Endothelial cell (in vitro differentiated cells): ENCODE data around the gene ZNF593OS. TPM values are rescaled to one million over a fixed set of nuclear protein-coding genes. Genes with fewer than 3 reads are reported as not detected.

Experiments
- DNase-seq: peaks from one replicate; pipeline ENCODE4 v3.0.0; 2021; ENCODE audit warnings: low spot score
- H3K27ac Mint-ChIP-seq: one replicate; pipeline ENCODE4 v1.8.0; 2021; ENCODE audit warnings: mixed read lengths, inconsistent platforms; ENCODE audit not compliant: unreplicated experiment
- H3K27me3 Mint-ChIP-seq: one replicate; pipeline ENCODE4 v1.8.0; 2021; ENCODE audit warnings: mild to moderate bottlenecking, moderate library complexity, mixed read lengths, inconsistent platforms; ENCODE audit not compliant: unreplicated experiment
- H3K36me3 Mint-ChIP-seq: one replicate; pipeline ENCODE4 v1.8.0; 2021; ENCODE audit warnings: mild to moderate bottlenecking, low read depth, mixed read lengths, inconsistent platforms; ENCODE audit not compliant: unreplicated experiment
- H3K4me1 Mint-ChIP-seq: one replicate; pipeline ENCODE4 v1.8.0; 2021; ENCODE audit warnings: mild to moderate bottlenecking, mixed read lengths, inconsistent platforms; ENCODE audit not compliant: unreplicated experiment
- H3K4me3 Mint-ChIP-seq: one replicate; pipeline ENCODE4 v1.8.0; 2021; ENCODE audit warnings: mild to moderate bottlenecking, mixed read lengths, inconsistent platforms; ENCODE audit not compliant: unreplicated experiment
- H3K9me3 Mint-ChIP-seq: one replicate; pipeline ENCODE4 v1.8.0; 2021; ENCODE audit warnings: mixed read lengths, inconsistent platforms; ENCODE audit not compliant: unreplicated experiment
- total RNA-seq: library from RNA; stranded (reverse); fragmentation: NEBNext Ultra II Directional; extraction: Animal tissue kit (Norgen Biotek cat#: 25700); gene quantifications from one replicate; pipeline ENCODE4 v1.2.1, GENCODE V29; 2021; ENCODE audit not compliant: unreplicated experiment
- TF ChIP-seq, protein P1 (sequence below): fragments of 200-600 bp; sonication (generic); IDR thresholded peaks from one replicate; pipeline ENCODE4 v1.5.0; 2021; ENCODE audit warnings: antibody characterized with exemption; ENCODE audit not compliant: unreplicated experiment

ZNF593OS gene
- total RNA-seq, 1 donor from 2014 or later: not detected

- DNase-seq: no peak
- H3K36me3 Mint-ChIP-seq: no peaks in the 10 kb centered on the region
- TF ChIP-seq, protein P1, sequence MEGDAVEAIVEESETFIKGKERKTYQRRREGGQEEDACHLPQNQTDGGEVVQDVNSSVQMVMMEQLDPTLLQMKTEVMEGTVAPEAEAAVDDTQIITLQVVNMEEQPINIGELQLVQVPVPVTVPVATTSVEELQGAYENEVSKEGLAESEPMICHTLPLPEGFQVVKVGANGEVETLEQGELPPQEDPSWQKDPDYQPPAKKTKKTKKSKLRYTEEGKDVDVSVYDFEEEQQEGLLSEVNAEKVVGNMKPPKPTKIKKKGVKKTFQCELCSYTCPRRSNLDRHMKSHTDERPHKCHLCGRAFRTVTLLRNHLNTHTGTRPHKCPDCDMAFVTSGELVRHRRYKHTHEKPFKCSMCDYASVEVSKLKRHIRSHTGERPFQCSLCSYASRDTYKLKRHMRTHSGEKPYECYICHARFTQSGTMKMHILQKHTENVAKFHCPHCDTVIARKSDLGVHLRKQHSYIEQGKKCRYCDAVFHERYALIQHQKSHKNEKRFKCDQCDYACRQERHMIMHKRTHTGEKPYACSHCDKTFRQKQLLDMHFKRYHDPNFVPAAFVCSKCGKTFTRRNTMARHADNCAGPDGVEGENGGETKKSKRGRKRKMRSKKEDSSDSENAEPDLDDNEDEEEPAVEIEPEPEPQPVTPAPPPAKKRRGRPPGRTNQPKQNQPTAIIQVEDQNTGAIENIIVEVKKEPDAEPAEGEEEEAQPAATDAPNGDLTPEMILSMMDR: no peak
- peaks cover 18% of the 10 kb centered on the region for H3K27me3 Mint-ChIP-seq
- peaks cover 43% of the 10 kb centered on the region for H3K4me1 Mint-ChIP-seq
- H3K9me3 Mint-ChIP-seq: no peaks in the 10 kb centered on the region
- peak overlapping the region; percentile 79 for H3K4me3 Mint-ChIP-seq
- peak overlapping the region; percentile 70 for H3K27ac Mint-ChIP-seq
Measured at GRCh38 chr1:26154750-26155149, 16.9 kb downstream of the ZNF593OS start.

DNA sequence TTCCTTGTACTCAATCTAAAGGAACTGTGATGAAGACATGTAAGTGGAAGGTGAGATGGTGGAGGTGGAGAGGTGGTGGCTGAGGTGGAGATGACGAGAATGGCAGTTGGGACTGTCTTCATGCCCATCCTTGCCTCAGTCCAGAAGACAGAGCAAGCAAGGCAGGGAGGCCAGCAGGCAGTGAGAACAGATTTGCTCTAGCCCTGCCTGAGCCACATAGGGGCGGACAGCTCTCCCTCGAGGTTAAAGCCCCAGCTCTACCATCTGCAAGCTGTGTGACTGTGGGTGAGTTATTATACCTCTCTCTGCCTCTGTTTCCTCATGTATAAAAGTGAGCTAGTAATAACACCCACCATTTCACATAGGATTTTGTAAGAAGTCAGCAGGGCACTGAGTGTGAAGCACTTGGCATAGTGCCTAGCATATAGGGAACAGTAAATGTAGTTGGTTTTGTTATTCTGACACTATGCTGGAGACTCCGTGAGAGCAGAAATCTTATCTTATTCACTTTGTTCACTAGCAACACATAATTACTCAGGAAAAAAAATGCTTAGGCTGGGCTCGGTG lies 17.6 kb downstream of the ZNF593OS start:
- no peaks in the 10 kb centered on the region for H3K36me3 Mint-ChIP-seq
- no peak overlapping the region for H3K27ac Mint-ChIP-seq
- peaks cover 36% of the 10 kb centered on the region for H3K4me1 Mint-ChIP-seq
- H3K4me3 Mint-ChIP-seq: no peak overlapping the region
- TF ChIP-seq, protein P1: no peak
- no peak for DNase-seq
- no peaks in the 10 kb centered on the region for H3K9me3 Mint-ChIP-seq
- peaks cover 18% of the 10 kb centered on the region for H3K27me3 Mint-ChIP-seq

DNA sequence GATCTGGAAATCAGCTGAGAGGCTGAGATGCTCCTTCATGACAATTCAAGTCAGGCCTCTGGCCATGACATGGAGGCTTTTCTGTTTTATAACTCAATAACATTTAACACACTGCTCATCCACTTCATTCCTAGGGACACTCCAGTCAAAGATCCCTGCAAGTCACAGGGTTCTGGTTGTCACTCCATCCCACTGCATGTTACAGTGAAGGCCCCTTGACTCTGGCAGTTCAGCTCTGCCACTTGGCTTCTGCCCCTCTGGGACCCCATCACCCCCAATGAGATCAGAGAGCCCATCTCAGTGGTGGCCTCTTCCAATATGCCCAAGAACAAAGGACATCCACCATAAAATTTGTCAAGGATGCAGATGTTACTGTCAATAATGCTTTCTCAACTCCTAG lies 22.7 kb downstream of the ZNF593OS start:
- TF ChIP-seq, protein P1: no peak
- Mint-ChIP-seq H3K27me3 (peaks cover 12% of the 10 kb centered on the region), H3K27ac (no peak overlapping the region)

DNA sequence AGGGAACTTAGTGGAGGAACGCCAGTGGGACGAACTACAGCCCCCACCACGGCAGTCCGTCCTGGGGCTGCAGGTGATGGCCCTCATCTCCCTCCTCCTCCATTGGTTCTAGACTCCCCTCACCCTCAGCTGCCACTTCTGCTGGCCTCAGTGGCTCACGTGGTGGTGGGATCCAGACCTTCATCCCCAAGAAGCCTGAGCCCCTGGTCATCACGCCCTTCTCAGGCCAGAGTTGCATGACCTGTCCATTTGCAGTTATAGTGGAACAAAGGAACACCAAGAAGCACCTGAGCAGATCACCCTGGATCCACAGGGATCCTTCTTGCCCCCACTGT lies 25.7 kb downstream of the ZNF593OS start:
- TF ChIP-seq, protein P1: no peak
- no peak overlapping the region for H3K4me3 Mint-ChIP-seq
- H3K4me1 Mint-ChIP-seq: no peaks in the 10 kb centered on the region
- no peaks in the 10 kb centered on the region for H3K9me3 Mint-ChIP-seq
- no peak for DNase-seq
- no peaks in the 10 kb centered on the region for H3K36me3 Mint-ChIP-seq
- H3K27ac Mint-ChIP-seq: no peak overlapping the region
- peaks cover 7% of the 10 kb centered on the region for H3K27me3 Mint-ChIP-seq

More for the DNA sequence above, 22.7 kb downstream of the ZNF593OS start:
- no peaks in the 10 kb centered on the region for H3K4me1 Mint-ChIP-seq
- H3K9me3 Mint-ChIP-seq: no peaks in the 10 kb centered on the region
- no peaks in the 10 kb centered on the region for H3K36me3 Mint-ChIP-seq
- DNase-seq: no peak
- H3K4me3 Mint-ChIP-seq: no peak overlapping the region

DNA sequence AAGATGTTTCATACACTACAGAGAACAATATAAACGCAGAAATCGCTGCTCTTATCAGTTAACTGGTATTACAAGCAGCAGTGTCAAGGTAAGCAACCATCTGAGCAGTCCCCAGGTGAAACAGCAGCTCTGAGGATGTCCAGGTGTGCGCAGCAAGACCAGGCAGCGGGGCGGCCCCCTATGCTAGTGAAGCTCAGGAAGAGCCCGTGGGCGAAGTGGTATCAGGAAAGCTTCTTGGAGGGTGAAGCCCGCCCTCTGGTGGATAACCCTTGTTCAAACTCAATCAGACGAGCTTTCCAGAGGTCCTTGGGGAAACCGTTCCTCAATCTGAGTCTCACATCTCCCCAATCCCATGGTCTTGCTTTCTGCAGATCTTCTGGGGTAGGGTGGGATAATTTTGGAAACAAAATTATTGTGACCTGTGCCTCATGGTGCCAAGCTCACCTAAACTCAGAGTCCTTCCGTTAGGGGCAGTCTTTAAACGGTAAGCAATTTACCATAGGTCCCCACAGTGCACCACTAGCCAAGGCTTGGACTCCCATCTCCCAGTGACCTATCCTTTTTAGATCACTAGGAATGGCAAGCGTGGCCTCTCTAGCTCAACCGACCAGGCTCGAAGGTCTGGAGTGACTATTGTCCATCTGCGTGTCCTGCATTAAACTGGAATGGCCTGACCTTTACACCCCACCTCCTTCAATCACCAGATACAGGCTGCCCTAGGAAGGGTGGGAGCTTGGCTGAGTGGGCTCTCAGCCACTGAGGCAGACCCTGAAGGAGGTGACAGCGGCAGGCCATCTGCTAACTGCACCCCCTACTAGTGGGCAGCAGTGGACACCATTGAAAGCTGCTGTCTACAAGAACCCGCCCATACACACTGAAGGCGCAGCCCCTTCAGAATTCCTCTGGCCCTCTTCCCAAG lies 26.3 kb downstream of the ZNF593OS start:
- TF ChIP-seq, protein P1: peak; percentile 59
- H3K4me3 Mint-ChIP-seq: no peak overlapping the region
- no peaks in the 10 kb centered on the region for H3K4me1 Mint-ChIP-seq
- no peaks in the 10 kb centered on the region for H3K36me3 Mint-ChIP-seq
- no peaks in the 10 kb centered on the region for H3K9me3 Mint-ChIP-seq
- DNase-seq: peak; percentile 81
- peaks cover 7% of the 10 kb centered on the region for H3K27me3 Mint-ChIP-seq
- H3K27ac Mint-ChIP-seq: no peak overlapping the region
